Choroid plexus epithelial cell (primary cell): ENCODE results near the gene ZNF174.
A peak's percentile ranks its signal among the peaks of the same experiment; 100 is the strongest.

Experiments
- DNase-seq: peaks from one replicate; pipeline ENCODE4 v3.0.0-alpha.2; 2010; ENCODE audit warnings: low read depth
- H3K4me3 ChIP-seq: 2 replicates; pipeline ENCODE4 v1.5.1; 2011; ENCODE audit warnings: low read depth, mild to moderate bottlenecking, control low read depth, low read length, moderate library complexity
- CTCF ChIP-seq: conservative IDR thresholded peaks from 2 replicates; pipeline ENCODE4 v1.5.1; 2011; ENCODE audit warnings: low read depth, mild to moderate bottlenecking, control low read depth, inconsistent platforms, low read length, moderate library complexity

The ZNF174 gene

GRCh38 chr16:3458278-3458851 is 57.4 kb downstream of the ZNF174 start:
- TF ChIP-seq CTCF: no peak
- H3K4me3 ChIP-seq: peak overlapping the region; percentile 93
- DNase-seq: peak; percentile 67

DNA sequence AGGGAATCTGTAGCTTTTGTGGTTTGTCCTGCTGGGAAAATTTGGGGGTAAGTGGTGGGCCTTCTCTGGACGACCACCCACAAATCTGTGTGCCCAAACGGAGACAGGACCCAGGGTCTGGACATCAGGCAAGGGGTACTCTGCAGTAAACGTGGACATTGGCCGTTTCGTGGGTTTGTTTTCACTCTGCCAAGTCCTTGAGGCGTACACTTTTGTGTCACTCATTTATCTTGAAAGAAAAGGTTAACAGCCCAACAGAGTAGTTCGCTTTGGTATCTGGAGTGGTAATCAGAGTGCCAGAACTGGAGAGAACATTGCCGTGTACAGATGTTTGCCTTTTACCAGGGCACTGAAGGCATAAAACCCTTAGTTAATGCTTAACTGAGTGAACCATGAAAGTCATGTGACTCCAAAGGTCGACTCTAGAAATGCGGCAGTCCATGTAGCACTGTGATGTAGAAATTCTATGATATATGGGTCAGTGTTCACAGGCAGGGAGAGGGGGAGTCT is 57.9 kb downstream of the ZNF174 start:
- no peak for TF ChIP-seq CTCF
- peak; percentile 54 for DNase-seq
- H3K4me3 ChIP-seq: peak overlapping the region; percentile 93
